HG02970 (cell line): Measurements from ENCODE around the gene CWC27.
A peak's percentile ranks its signal among the peaks of the same experiment; 100 is the strongest.

ENCODE experiments used
- ATAC-seq: cut with Tn5 transposase; IDR thresholded peaks from one replicate; pipeline ENCODE4 v1.9.1; 2021; ENCODE audit warnings: mild to moderate bottlenecking, moderate library complexity, moderate number of reproducible peaks; ENCODE audit not compliant: unreplicated experiment, low FRiP score

CWC27 gene

GRCh38 chr5:65024681-65025080 lies 256.0 kb downstream of the CWC27 start:
- ATAC-seq = no peak

GRCh38 chr5:65026816-65027548 lies 258.3 kb downstream of the CWC27 start:
- ATAC-seq = peak; percentile 61

- ATAC-seq = no peak
These were observed 260.4 kb downstream of the CWC27 start for GRCh38 chr5:65029178-65029577.

- ATAC-seq = no peak
These were observed 261.3 kb downstream of the CWC27 start for GRCh38 chr5:65030056-65030455.

DNA sequence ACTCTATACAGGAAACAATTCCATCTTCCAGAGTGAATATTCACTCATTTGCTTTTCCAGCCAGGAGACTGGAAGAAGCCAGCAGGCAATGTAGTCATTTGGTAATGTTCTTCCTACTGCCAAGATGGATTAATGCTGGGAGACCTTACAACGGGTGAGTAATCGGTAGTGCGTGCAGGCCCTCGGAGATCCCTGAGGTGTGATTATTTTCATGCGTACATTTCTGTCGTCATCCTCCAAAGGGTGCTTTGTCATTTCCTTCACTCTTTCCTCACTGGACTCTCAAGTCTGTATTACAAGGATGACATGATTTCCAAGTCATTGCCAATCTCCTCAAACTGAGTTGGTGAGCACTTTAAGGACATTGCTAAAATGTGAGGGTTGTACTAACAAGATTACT lies 263.5 kb downstream of the CWC27 start:
- no peak for ATAC-seq

DNA sequence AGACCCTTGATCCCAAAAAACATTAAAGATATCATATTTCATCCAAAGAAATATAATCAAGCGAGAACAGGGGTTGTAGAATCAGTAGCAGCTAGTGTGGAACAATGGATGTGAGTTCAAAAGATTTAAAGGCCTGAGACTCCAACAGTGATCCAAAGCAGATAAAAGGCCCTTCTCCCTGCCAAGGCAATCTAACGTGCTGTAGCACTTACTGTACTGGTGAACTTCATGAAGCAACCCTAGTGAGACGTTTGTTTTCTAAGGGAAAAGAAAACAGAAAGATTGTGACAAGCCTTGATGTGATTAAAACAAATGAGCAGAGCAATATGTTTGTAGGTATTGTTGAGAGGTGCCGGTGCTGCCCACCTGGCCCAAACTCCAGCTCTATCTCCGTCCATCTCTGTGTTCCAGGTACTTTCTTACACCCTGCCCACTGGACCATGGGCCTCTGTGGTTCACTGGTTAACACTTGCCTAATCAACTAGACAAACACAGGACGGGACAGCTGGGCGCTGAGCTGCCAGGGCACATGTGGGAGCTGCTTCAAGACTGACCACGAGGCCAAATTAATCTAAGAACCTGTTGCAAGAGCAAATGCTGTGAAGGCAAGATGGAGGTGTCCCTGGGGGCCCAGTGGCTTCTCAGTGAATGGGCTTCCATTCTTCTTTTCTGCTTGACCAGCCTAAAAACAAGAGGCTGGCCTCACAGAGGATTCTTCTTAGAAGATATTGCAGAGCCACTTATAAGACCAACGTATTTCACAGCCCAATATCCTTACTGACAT lies 265.5 kb downstream of the CWC27 start:
- no peak for ATAC-seq

- ATAC-seq = no peak
These were observed 266.1 kb downstream of the CWC27 start for GRCh38 chr5:65034813-65035209.

DNA sequence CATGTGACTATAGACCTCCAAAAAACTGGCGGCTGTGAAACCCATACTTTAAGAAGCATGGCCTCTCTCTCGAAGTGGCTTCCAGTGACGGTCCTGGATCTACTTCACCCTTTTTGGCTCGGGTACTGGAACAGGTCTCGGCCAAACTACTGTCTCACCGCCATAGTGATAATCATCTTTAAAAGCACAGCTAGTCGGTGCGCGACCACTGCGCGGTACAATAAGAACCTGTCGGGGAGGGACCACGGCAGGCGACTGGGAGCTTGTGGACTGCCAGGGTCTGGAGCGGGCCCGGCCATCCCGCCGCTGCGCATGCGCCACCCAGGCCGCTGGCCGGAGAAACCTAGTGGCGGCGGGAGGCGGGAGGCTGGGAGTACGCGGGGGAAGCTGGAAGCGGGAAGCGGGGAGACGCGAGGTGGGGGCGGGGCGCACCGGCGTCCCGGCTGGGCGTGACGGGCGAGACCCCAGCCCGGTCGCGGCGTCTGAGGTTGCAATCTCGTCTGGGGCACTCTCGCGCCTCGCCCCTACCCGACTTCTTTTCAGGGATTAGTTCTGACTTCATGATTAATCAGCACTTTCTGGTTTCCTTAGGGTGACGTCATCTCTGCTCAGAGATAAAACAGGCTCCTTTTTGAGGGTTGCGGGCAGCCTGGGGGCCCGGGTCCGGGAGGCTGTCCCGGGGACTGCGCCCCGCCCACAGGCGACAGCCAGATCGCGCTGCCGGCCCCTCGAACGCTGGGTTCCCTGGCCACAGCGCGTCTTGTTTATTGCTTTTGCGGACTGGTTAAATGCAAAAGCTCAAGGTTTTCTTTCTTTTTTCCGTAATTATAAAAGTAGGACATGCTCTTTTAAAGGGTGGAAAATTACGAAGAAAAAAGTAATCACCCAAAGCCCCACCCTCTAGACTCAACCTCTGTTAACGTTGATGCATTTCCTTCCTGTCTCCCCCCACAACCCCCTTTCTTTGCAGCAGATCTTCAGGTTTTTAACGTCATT lies 266.8 kb downstream of the CWC27 start:
- peak; percentile 77 for ATAC-seq

- no peak for ATAC-seq
These were observed 269.4 kb downstream of the CWC27 start for GRCh38 chr5:65037831-65038815.

GRCh38 chr5:65041296-65042158 lies 272.8 kb downstream of the CWC27 start:
- ATAC-seq = no peak

DNA sequence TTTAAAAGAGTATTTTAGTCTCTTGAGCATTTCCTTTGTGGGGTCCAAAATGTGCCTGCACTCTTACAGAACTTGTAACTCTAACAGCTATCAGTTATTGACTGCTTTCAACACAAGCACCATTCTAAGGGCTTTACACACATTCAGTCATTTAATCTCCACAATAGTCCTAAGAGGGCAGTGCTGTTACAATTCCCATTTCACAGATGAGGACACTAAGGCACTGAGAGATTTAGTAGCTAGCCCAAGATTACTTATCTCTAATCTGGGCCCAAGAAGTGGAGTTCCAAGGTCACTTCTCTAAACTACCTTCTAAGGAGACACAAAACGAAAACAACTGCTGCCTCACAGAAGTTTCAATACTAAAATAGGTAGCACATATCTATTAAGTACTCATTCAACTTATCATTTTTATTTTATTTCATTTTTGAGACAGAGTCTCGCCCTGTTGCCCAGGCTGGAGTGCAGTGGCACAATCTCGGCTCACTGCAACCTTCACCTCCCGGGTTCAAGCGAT lies 275.2 kb downstream of the CWC27 start:
- no peak for ATAC-seq

- no peak for ATAC-seq
These were observed 278.5 kb downstream of the CWC27 start for GRCh38 chr5:65047225-65047624.

- no peak for ATAC-seq
These were observed 279.4 kb downstream of the CWC27 start for GRCh38 chr5:65047948-65048690.

DNA sequence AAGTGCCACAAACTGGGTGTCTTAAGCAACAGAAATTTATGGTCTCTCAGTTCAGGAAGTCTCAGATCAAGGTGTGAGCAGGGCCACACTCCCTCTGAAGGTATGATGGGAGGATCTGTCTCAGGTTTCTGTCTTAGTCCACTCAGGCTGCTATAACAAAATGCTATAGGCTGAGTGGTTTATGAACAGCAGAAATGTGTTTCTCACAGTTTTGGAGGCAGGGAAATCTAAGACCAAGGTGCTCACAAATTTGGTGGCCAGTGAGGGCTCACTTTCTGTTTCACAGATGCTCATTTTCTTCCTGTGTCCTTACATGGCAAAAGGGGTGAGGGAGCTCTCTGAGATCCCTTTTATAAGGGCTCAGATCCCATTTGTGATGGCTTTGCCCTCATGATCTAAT lies 281.4 kb downstream of the CWC27 start:
- ATAC-seq = no peak

- no peak for ATAC-seq
These were observed 282.2 kb downstream of the CWC27 start for GRCh38 chr5:65050826-65051498.

DNA sequence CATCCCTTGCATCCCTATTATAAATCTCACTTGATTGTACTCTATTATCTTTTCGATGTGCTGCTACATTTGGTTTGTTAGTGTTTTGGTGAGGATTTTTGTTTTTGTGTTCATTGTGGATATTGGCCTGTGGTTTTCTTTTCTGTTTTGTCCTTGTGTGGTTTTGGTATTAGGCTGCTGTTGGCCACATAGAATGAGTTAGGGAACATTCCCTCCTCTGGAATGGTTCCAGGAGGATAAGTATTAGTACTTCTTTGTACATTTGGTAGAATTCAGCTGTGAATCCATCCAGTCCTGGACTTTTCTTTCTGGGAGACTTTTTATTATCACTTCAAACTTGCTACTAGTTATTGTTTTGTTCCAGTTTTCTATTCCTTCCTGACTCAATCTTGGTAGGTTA lies 287.2 kb downstream of the CWC27 start:
- ATAC-seq = no peak
